NK-92 (cell line): ENCODE results near the gene TWSG1.
"Not testable (repeated sequence)": the region's sequence is repeated elsewhere in the genome, so short reads cannot be mapped to it uniquely, and the experiment has no call there.

Source experiments
- DNase-seq: peaks from one replicate; lab custom pipeline; 2025; ENCODE audit not compliant: unreplicated experiment; lab: John Stamatoyannopoulos, UW

Gene TWSG1

GRCh38 chr18:9422816-9423519 lies 88.4 kb downstream of the TWSG1 start:
- DNase-seq = no peak

- not testable (repeated sequence) for DNase-seq
Observed at GRCh38 chr18:9423648-9424047, 89.1 kb downstream of the TWSG1 start.

GRCh38 chr18:9424235-9424634 lies 89.7 kb downstream of the TWSG1 start:
- DNase-seq = not testable (repeated sequence)

GRCh38 chr18:9426753-9427152 lies 92.2 kb downstream of the TWSG1 start:
- no peak for DNase-seq

GRCh38 chr18:9428301-9428706 lies 93.7 kb downstream of the TWSG1 start:
- DNase-seq = no peak

GRCh38 chr18:9428862-9429661 lies 94.5 kb downstream of the TWSG1 start:
- DNase-seq = no peak

GRCh38 chr18:9429662-9429993 lies 95.1 kb downstream of the TWSG1 start:
- DNase-seq = no peak

GRCh38 chr18:9430315-9430714 lies 95.7 kb downstream of the TWSG1 start:
- DNase-seq = not testable (repeated sequence)

GRCh38 chr18:9431296-9431695 lies 96.7 kb downstream of the TWSG1 start:
- no peak for DNase-seq

- DNase-seq = not testable (repeated sequence)
Observed at GRCh38 chr18:9433122-9433521, 98.5 kb downstream of the TWSG1 start.

- DNase-seq = no peak
Observed at GRCh38 chr18:9433671-9434121, 99.1 kb downstream of the TWSG1 start.

GRCh38 chr18:9434122-9434701 lies 99.6 kb downstream of the TWSG1 start:
- no peak for DNase-seq

- no peak for DNase-seq
Observed at GRCh38 chr18:9435041-9435440, 100.5 kb downstream of the TWSG1 start.

- DNase-seq = no peak
Observed at GRCh38 chr18:9436206-9436929, 101.8 kb downstream of the TWSG1 start.

- DNase-seq = no peak
Observed at GRCh38 chr18:9437021-9437437, 102.5 kb downstream of the TWSG1 start.

GRCh38 chr18:9437672-9438071 lies 103.1 kb downstream of the TWSG1 start:
- no peak for DNase-seq

GRCh38 chr18:9441061-9441460 lies 106.5 kb downstream of the TWSG1 start:
- no peak for DNase-seq

- no peak for DNase-seq
Observed at GRCh38 chr18:9444549-9444948, 110.0 kb downstream of the TWSG1 start.

GRCh38 chr18:9446839-9447238 lies 112.3 kb downstream of the TWSG1 start:
- no peak for DNase-seq

- DNase-seq = no peak
Observed at GRCh38 chr18:9447334-9447733, 112.8 kb downstream of the TWSG1 start.
